Measurements from ENCODE around the gene STK39.
A peak's percentile ranks its signal among the peaks of the same experiment; 100 is the strongest.
"Not testable (repeated sequence)": the region's sequence is repeated elsewhere in the genome, so short reads cannot be mapped to it uniquely, and the experiment has no call there.

Gene STK39

GRCh38 chr2:168247341-168248261 is at the start of gene STK39:
STK39 (minus strand) TSS chr2:168247595; CDS start chr2:168247435, 160 bp downstream.
- peak; percentile 49 to 56 for DNase-seq (ENCODE audit: low read depth in 2 of 2)

GRCh38 chr2:168295051-168295450 is 47.7 kb upstream of the STK39 start:
- no peak for DNase-seq (ENCODE audit: low read depth in 2 of 2)

GRCh38 chr2:168294409-168294808 is 47.0 kb upstream of the STK39 start:
- DNase-seq (ENCODE audit: low read depth in 2 of 2): no peak

- no peak for DNase-seq (ENCODE audit: low read depth in 2 of 2)
Observed at GRCh38 chr2:168293766-168294165, 46.4 kb upstream of the STK39 start.

- no peak for DNase-seq (ENCODE audit: low read depth in 2 of 2)
Observed at GRCh38 chr2:168290391-168290790, 43.0 kb upstream of the STK39 start.

- no peak for DNase-seq (ENCODE audit: low read depth in 2 of 2)
Observed at GRCh38 chr2:168289880-168290279, 42.5 kb upstream of the STK39 start.

GRCh38 chr2:168286535-168286934 is 39.1 kb upstream of the STK39 start:
- no peak for DNase-seq (ENCODE audit: low read depth in 2 of 2)

GRCh38 chr2:168278424-168278888 is 31.1 kb upstream of the STK39 start:
- no peak for DNase-seq (ENCODE audit: low read depth in 2 of 2)

- no peak for DNase-seq (ENCODE audit: low read depth in 2 of 2)
Observed at GRCh38 chr2:168277276-168277675, 29.9 kb upstream of the STK39 start.

GRCh38 chr2:168272225-168272624 is 24.8 kb upstream of the STK39 start:
- no peak for DNase-seq (ENCODE audit: low read depth in 2 of 2)

GRCh38 chr2:168262926-168263325 is 15.5 kb upstream of the STK39 start:
- DNase-seq (ENCODE audit: low read depth in 2 of 2): not testable (repeated sequence)

- DNase-seq (ENCODE audit: low read depth in 2 of 2): no peak
Observed at GRCh38 chr2:168256448-168256847, 9.1 kb upstream of the STK39 start.

GRCh38 chr2:168255866-168256265 is 8.5 kb upstream of the STK39 start:
- DNase-seq (ENCODE audit: low read depth in 2 of 2): no peak

GRCh38 chr2:168255103-168255502 is 7.7 kb upstream of the STK39 start:
- no peak for DNase-seq (ENCODE audit: low read depth in 2 of 2)

- no peak for DNase-seq (ENCODE audit: low read depth in 2 of 2)
Observed at GRCh38 chr2:168254158-168254935, 7.0 kb upstream of the STK39 start.

GRCh38 chr2:168253379-168253778 is 6.0 kb upstream of the STK39 start:
- DNase-seq (ENCODE audit: low read depth in 2 of 2): no peak

GRCh38 chr2:168252976-168253375 is 5.6 kb upstream of the STK39 start:
- DNase-seq (ENCODE audit: low read depth in 2 of 2): no peak

GRCh38 chr2:168246483-168247340 is 683 bp downstream of the STK39 start:
- peak; percentile 24 to 34 for DNase-seq (ENCODE audit: low read depth in 2 of 2)

GRCh38 chr2:168246072-168246482 is 1.3 kb downstream of the STK39 start:
- DNase-seq (ENCODE audit: low read depth in 2 of 2): no peak

GRCh38 chr2:168245074-168245825 is 2.1 kb downstream of the STK39 start:
- DNase-seq (ENCODE audit: low read depth in 2 of 2): no peak

GRCh38 chr2:168244318-168244717 is 3.1 kb downstream of the STK39 start:
- DNase-seq (ENCODE audit: low read depth in 2 of 2): peak in 1 of 2 donors; percentile 8
